ENCODE data around the gene CXCL8. TPM values are rescaled to one million over a fixed set of nuclear protein-coding genes. Genes with fewer than 3 reads are reported as not detected.

CXCL8 gene
- polyA plus RNA-seq, 1 of the 3 experiments (the other 2 are of a cell fraction), result 6.0 TPM

- H2AFZ ChIP-seq (ENCODE audit: low read depth), result no peak overlapping the region
- H3K9me2 ChIP-seq, result no peaks in the 10 kb centered on the region
- H3K4me2 ChIP-seq, result no peak overlapping the region
- CTCF ChIA-PET, result interaction anchor here (0.6 to 1.3 kb wide), 3 partner anchors 12 to 399 kb away, joined by 3 to 4 read pairs (median 3); no protein-coding TSS in a partner anchor
- no peaks in the 10 kb centered on the region for H4K20me1 ChIP-seq (ENCODE audit: insufficient read depth)
- DNase-seq, result no peak
- H3K9me3 ChIP-seq, result no peaks in the 10 kb centered on the region
- no peak overlapping the region for H3K4me3 ChIP-seq (ENCODE audit: low read depth in 2 of 2, low read length in 1 of 2)
- peaks cover 6% of the 10 kb centered on the region for H3F3A ChIP-seq (replicated peaks; ENCODE audit: insufficient read depth)
- no peaks in the 10 kb centered on the region for H3K27me3 ChIP-seq (ENCODE audit: insufficient read depth)
- TF ChIP-seq FOXJ3 (CRISPR knock-in tag; IDR thresholded peaks at IDR 0.05) (no peak), CTCF (IDR thresholded peaks at IDR 0.05) (no peak), PBX3 (IDR thresholded peaks at IDR 0.05) (no peak), ZBTB33 (IDR thresholded peaks at IDR 0.05; ENCODE audit: borderline replicate concordance, low read depth) (no peak), EP300 (IDR thresholded peaks at IDR 0.05; ENCODE audit: borderline replicate concordance in 1 of 2, low read depth in 1 of 2, low read length in 1 of 2) (no peak), GABPA (IDR thresholded peaks at IDR 0.05; ENCODE audit: low read depth) (no peak), SMC3 (IDR thresholded peaks at IDR 0.05; ENCODE audit: low read depth, low read length) (no peak)
- POLR2A ChIA-PET, result no interaction called here
- H3K36me3 ChIP-seq (replicated peaks in 1 of 2; ENCODE audit: control insufficient read depth in 1 of 2, insufficient read depth in 2 of 2, low read length in 1 of 2), result no peaks in the 10 kb centered on the region
- WGBS (ENCODE audit: low lambda C conversion rate), result 38% methylated on average over 3 of the region's 3 CpGs
- H3K4me1 ChIP-seq (ENCODE audit: control insufficient read depth in 1 of 2, insufficient read depth in 2 of 2, low read depth in 1 of 2, low read length in 1 of 2), result no peaks in the 10 kb centered on the region; a peak in 1 of 4 replicates
- H3K79me2 ChIP-seq (ENCODE audit: insufficient read depth), result no peaks in the 10 kb centered on the region
- H3K27ac ChIP-seq (ENCODE audit: low read depth in 2 of 2, low read length in 1 of 2), result no peak overlapping the region
- no peak overlapping the region for H3K9ac ChIP-seq
Measured at GRCh38 chr4:73735231-73735630, 5.1 kb upstream of the CXCL8 start.

GRCh38 chr4:73741031-73741749 is 821 bp downstream of the CXCL8 start:
- no peak overlapping the region for H3K4me3 ChIP-seq (ENCODE audit: low read depth in 2 of 2, low read length in 1 of 2)
- H3K79me2 ChIP-seq (ENCODE audit: insufficient read depth), result no peaks in the 10 kb centered on the region
- TF ChIP-seq TAF1 (IDR thresholded peaks at IDR 0.05; ENCODE audit: borderline replicate concordance, low read depth, low read length), result no peak
- 0 out of 2 replicates have a peak, but pooled peaks have one; percentile 14 for TF ChIP-seq TCF12 (IDR thresholded peaks at IDR 0.05)
- TF ChIP-seq RFX5 (IDR thresholded peaks at IDR 0.05; ENCODE audit: low read length), result no peak
- no peak for TF ChIP-seq FOXM1 (IDR thresholded peaks at IDR 0.05; ENCODE audit: low read depth)
- no peak for TF ChIP-seq YY1 (IDR thresholded peaks at IDR 0.05; ENCODE audit: low read depth)
- no peak for TF ChIP-seq USF2 (IDR thresholded peaks at IDR 0.05; ENCODE audit: borderline replicate concordance, low read depth, low read length)
- no peak for TF ChIP-seq RAD21 (IDR thresholded peaks at IDR 0.05; ENCODE audit: low read length)
- no peak for TF ChIP-seq TEAD4 (IDR thresholded peaks at IDR 0.05; ENCODE audit: borderline replicate concordance, insufficient read depth)
- no peak for TF ChIP-seq GATA2 (CRISPR knock-in tag; IDR thresholded peaks at IDR 0.05)
- H3K27me3 ChIP-seq (ENCODE audit: insufficient read depth), result no peaks in the 10 kb centered on the region
- peaks cover 3% of the 10 kb centered on the region; the same call in 1 of the 2 replicates for H3K9me3 ChIP-seq
- no peaks in the 10 kb centered on the region for H3K36me3 ChIP-seq (replicated peaks in 1 of 2; ENCODE audit: control insufficient read depth in 1 of 2, insufficient read depth in 2 of 2, low read length in 1 of 2)
- no peak overlapping the region for H3K9ac ChIP-seq
- no peaks in the 10 kb centered on the region; a peak in 2 of 4 replicates for H3K4me1 ChIP-seq (ENCODE audit: control insufficient read depth in 1 of 2, insufficient read depth in 2 of 2, low read depth in 1 of 2, low read length in 1 of 2)
- CTCF ChIA-PET, result interaction anchor here (1.3 kb wide), 1 partner anchor 63 kb away, joined by 4 read pairs; no protein-coding TSS in a partner anchor
- H3K9me2 ChIP-seq, result no peaks in the 10 kb centered on the region
- 47% methylated on average over 2 of the region's 2 CpGs for WGBS (ENCODE audit: low lambda C conversion rate)
- no peak for DNase-seq
- peak overlapping the region in 1 of 2 experiments; percentile 35; a peak in 1 of 4 replicates for H3K27ac ChIP-seq (ENCODE audit: low read depth in 2 of 2, low read length in 1 of 2)
- no peak overlapping the region for H2AFZ ChIP-seq (ENCODE audit: low read depth)
- H4K20me1 ChIP-seq (ENCODE audit: insufficient read depth), result no peaks in the 10 kb centered on the region
- H3K4me2 ChIP-seq, result no peak overlapping the region
- peaks cover 21% of the 10 kb centered on the region for H3F3A ChIP-seq (replicated peaks; ENCODE audit: insufficient read depth)
- POLR2A ChIA-PET, result no interaction called here
